Astrocyte of the hippocampus (primary cell): Measurements from ENCODE around the gene SIRT7.

ENCODE experiments used
- DNase-seq: peaks from one replicate; pipeline ENCODE4 v3.0.0; 2011; ENCODE audit warnings: low read depth, low spot score

The SIRT7 gene

GRCh38 chr17:81865358-81865732, 52.6 kb downstream of the SIRT7 start:
- DNase-seq: no peak

DNA sequence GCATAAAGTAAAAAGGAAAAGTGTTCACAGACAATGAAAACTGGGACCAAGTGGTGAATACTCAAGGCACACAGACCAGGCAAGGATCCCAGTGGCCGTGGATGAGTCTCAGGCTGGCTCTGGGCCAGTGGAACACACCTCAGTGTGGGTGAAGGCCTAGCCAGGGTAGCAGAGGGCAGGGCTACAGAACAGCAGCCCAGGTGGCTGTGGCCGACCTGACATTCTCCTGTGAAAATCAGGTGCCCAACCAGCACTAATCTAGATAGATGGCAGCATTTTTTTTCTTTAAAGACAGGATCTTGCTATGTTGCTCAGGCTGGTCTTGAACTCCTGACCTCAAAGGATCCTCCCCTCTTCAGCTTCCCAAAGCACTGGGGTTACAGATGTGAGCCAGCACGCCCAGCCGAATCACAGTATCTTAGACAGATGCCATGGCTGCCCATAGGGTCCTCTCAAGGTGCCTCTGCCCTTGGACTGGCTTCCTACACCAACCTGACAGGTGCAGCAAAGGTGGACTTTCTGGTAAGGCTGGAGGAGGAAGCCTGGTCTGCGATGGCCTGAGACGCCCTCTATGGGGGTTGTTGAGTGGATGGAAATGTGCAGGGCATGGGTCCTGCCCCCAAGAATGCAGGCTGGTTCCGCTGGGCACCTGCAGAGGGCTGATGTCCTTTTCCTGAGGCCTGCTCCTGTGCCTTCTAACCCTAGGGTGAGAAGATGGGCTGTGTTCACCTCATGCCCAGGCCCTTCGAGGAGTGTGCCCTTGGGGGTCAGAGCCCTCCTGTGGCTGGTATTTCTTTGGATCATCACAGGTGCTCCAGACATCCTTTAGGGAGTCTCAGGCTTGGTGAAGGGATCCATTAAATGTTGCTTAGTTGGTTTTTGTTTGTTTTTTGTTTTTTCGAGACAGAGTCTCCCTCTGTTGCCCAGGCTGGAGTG, 53.9 kb downstream of the SIRT7 start:
- no peak for DNase-seq

DNA sequence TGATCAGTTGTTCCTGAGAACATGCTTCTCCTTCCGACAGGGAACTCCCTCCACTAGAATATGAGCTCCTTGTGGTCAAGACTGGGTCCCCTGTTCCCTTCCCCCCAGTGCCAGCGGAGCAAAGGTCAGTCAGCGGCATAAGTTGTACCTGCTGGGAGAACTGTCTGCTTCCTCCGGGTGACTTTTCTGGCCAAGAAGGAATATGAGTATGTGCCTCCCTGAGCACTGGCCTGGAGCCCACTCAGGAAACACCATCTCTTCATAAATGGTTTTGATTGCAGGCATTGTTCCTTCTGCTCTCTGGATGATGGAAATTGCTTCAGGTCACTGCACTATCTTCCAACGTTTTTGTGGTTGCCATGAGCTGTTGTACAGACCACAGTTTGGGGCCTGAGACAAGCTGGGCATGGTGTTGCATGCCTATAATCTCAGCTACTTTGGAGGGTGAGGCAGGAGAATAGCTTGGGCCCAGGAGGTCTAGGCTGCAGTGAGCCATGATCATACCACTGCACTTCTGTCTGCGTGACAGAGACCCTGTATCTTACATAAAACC, 54.8 kb downstream of the SIRT7 start:
- no peak for DNase-seq
